CD14-positive monocyte (primary cell): ENCODE measurements around the gene COQ10B. TPM values are rescaled to one million over a fixed set of nuclear protein-coding genes. Genes with fewer than 3 reads are reported as not detected.

ENCODE experiments used
- DNase-seq, 3 donors: peaks; one replicate each; pipeline ENCODE4 v3.0.0-alpha.2; 2011 to 2022
- H2AFZ ChIP-seq: 2 replicates; pipeline ENCODE4 v1.6.0; 2012; ENCODE audit warnings: mild to moderate bottlenecking, low read depth, low read length, inconsistent platforms; ENCODE audit not compliant: insufficient read depth, poor library complexity, severe bottlenecking
- H3K27ac ChIP-seq, 2 donors: 1 replicate in 1 of 2; 2 replicates in 1 of 2; pipeline ENCODE4 v1.5.1; 2012 to 2013; ENCODE audit warnings: low read length in 2 of 2, control low read depth in 1 of 2, inconsistent platforms in 1 of 2, low read depth in 1 of 2, mild to moderate bottlenecking in 1 of 2
- H3K27me3 ChIP-seq, 2 donors: one replicate each; pipeline versions ENCODE4 v1.6.0 to v1.6.1; 2011 to 2013; ENCODE audit warnings: low read length in 2 of 2; ENCODE audit not compliant: control insufficient read depth in 2 of 2, insufficient read depth in 2 of 2
- H3K36me3 ChIP-seq, 2 donors: replicated peaks in 1 of 2; 1 replicate in 1 of 2; 2 replicates in 1 of 2; pipeline versions ENCODE4 v1.5.1 to v1.6.1; 2012 to 2013; ENCODE audit warnings: low read length in 2 of 2, control low read depth in 1 of 2, inconsistent platforms in 1 of 2, mild to moderate bottlenecking in 1 of 2; ENCODE audit not compliant: insufficient read depth in 2 of 2, control insufficient read depth in 1 of 2
- H3K4me1 ChIP-seq, 2 donors: 1 replicate in 1 of 2; 2 replicates in 1 of 2; pipeline versions ENCODE4 v1.5.1 to v1.6.1; 2012 to 2013; ENCODE audit warnings: low read length in 2 of 2, control low read depth in 1 of 2, inconsistent platforms in 1 of 2, mild to moderate bottlenecking in 1 of 2, moderate library complexity in 1 of 2; ENCODE audit not compliant: insufficient read depth in 2 of 2, control insufficient read depth in 1 of 2
- H3K4me2 ChIP-seq: replicated peaks from 2 replicates; pipeline ENCODE3; 2012; ENCODE audit warnings: low read length, moderate library complexity, mild to moderate bottlenecking; ENCODE audit not compliant: poor library complexity, severe bottlenecking; ENCODE audit errors: extremely low read depth
- H3K4me3 ChIP-seq, 3 experiments: fragments of 200-600 bp in 1 of 3; sonication (generic) in 1 of 3; replicated peaks in 1 of 3; 1 replicate in 2 of 3; 2 replicates in 1 of 3; pipeline ENCODE4 v1.5.1; 2011 to 2013; ENCODE audit warnings: low read length in 3 of 3, mild to moderate bottlenecking in 3 of 3, control low read depth in 2 of 3, low read depth in 2 of 3, inconsistent platforms in 1 of 3, moderate library complexity in 1 of 3
- H3K79me2 ChIP-seq: 2 replicates; pipeline ENCODE4 v1.6.0; 2012; ENCODE audit warnings: mild to moderate bottlenecking, control low read depth, inconsistent platforms, low read length, moderate library complexity; ENCODE audit not compliant: insufficient read depth
- H3K9ac ChIP-seq: 2 replicates; pipeline ENCODE4 v1.6.0; 2017; ENCODE audit warnings: low read length, mild to moderate bottlenecking; ENCODE audit not compliant: insufficient read depth, poor library complexity, severe bottlenecking
- H3K9me3 ChIP-seq, 2 donors: replicated peaks in 1 of 2; 1 replicate in 1 of 2; 2 replicates in 1 of 2; pipeline versions ENCODE4 v1.5.1 to v1.6.1; 2012 to 2013; ENCODE audit warnings: low read length in 2 of 2, control low read depth in 1 of 2; ENCODE audit not compliant: control insufficient read depth in 1 of 2, insufficient read depth in 1 of 2
- H4K20me1 ChIP-seq: 2 replicates; pipeline ENCODE4 v1.6.0; 2012; ENCODE audit warnings: mild to moderate bottlenecking, low read length, control low read depth, moderate library complexity; ENCODE audit not compliant: insufficient read depth
- H3K27ac Mint-ChIP-seq, 7 donors: one replicate each; pipeline ENCODE4 v1.8.0; 2020; ENCODE audit warnings: mild to moderate bottlenecking in 7 of 7, mixed read lengths in 7 of 7, moderate library complexity in 6 of 7, inconsistent platforms in 2 of 7
- H3K27me3 Mint-ChIP-seq, 3 donors: one replicate each; pipeline ENCODE4 v1.8.0; 2021 to 2022; ENCODE audit warnings: low read depth in 3 of 3, mild to moderate bottlenecking in 3 of 3, mixed read lengths in 3 of 3, moderate library complexity in 3 of 3, inconsistent platforms in 1 of 3
- H3K36me3 Mint-ChIP-seq, 2 donors: one replicate each; pipeline ENCODE4 v1.8.0; 2020; ENCODE audit warnings: mixed read lengths in 2 of 2, inconsistent platforms in 1 of 2, mild to moderate bottlenecking in 1 of 2
- H3K4me1 Mint-ChIP-seq: one replicate; pipeline ENCODE4 v1.8.0; 2020; ENCODE audit warnings: mild to moderate bottlenecking, mixed read lengths
- H3K4me3 Mint-ChIP-seq, 2 donors: one replicate each; pipeline ENCODE4 v1.8.0; 2020; ENCODE audit warnings: mild to moderate bottlenecking in 2 of 2, mixed read lengths in 2 of 2, moderate library complexity in 1 of 2
- H3K9me3 Mint-ChIP-seq, 7 donors: one replicate each; pipeline ENCODE4 v1.8.0; 2020 to 2022; ENCODE audit warnings: mixed read lengths in 7 of 7, mild to moderate bottlenecking in 6 of 7, moderate library complexity in 6 of 7, inconsistent platforms in 2 of 7
- CTCF ChIP-seq: fragments of 200-600 bp; IDR thresholded peaks from one replicate; pipeline ENCODE4 v1.8.0; 2022; ENCODE audit warnings: antibody characterized with exemption, mild to moderate bottlenecking
- WGBS: methylation state at CpG from one replicate; pipeline ENCODE4 v1.1.5; 2013; ENCODE audit warnings: missing lambda C conversion rate; ENCODE audit not compliant: insufficient coverage; 5-methylcytosine and 5-hydroxymethylcytosine counted together
- intact Hi-C, 2 donors: fragments of 100-400 bp; cut with micrococcal nuclease; formaldehyde crosslinking; loops; one replicate each; pipeline versions ENCODE4 v1.15.0 to v1.15.1; 2023
- polyA plus RNA-seq, 3 donors: library from polyadenylated mRNA; depleted of rRNA in 1 of 3; unstranded in 2 of 3; stranded (reverse) in 1 of 3; fragments of 300-500 nt in 2 of 3; fragments of >200 nt in 1 of 3; fragmentation: Illumina TruSeq in 2 of 3; gene quantifications; 1 replicate in 2 of 3; 2 replicates in 1 of 3; pipeline ENCODE4 v1.2.3, GENCODE V29; 2012 to 2021

The COQ10B gene
- polyA plus RNA-seq, 3 donors = 6.7 to 46.6 (median 38.3) TPM

- Histone ChIP-seq H2AFZ (no peak overlapping the region), H3K27ac (no peak overlapping the region), H3K4me3 (no peak overlapping the region), H4K20me1 (peaks cover 17% of the 10 kb centered on the region), H3K9me3 (no peaks in the 10 kb centered on the region), H3K79me2 (peaks cover 31% of the 10 kb centered on the region), H3K27me3 (no peaks in the 10 kb centered on the region), H3K36me3 (no peaks in the 10 kb centered on the region), H3K9ac (no peak overlapping the region), H3K4me2 (no peak overlapping the region), H3K4me1 (peaks cover 15 to 27% of the 10 kb centered on the region in 2 donors)
- 100% methylated on average over 3 of the region's 5 CpGs for WGBS
- Mint-ChIP-seq H3K36me3 (peaks cover 2 to 6% of the 10 kb centered on the region in 2 donors), H3K4me1 (peaks cover 22% of the 10 kb centered on the region), H3K27me3 (no peaks in the 10 kb centered on the region), H3K27ac (no peak overlapping the region), H3K4me3 (no peak overlapping the region), H3K9me3 (peaks cover 0 to 1% (median 0%) of the 10 kb centered on the region in 7 donors)
- intact Hi-C loops = loop anchor here in 1 of 2 donors (2.0 to 10.0 kb wide), 2 partner anchors 13 to 191 kb away; partner anchors contain the start of genes HSPE1 and MARS2
- no peak for TF ChIP-seq CTCF
- no peak for DNase-seq
Observed at GRCh38 chr2:197513915-197514314, 60.6 kb downstream of the COQ10B start.

GRCh38 chr2:197514754-197515153 lies 61.4 kb downstream of the COQ10B start:
- H3K4me3 Mint-ChIP-seq = peak overlapping the region; percentile 88 to 96
- peak overlapping the region; percentile 92 to 98 (median 96) for H3K27ac Mint-ChIP-seq
- peaks cover 0 to 2% of the 10 kb centered on the region in 2 donors for H3K36me3 ChIP-seq
- peak in 2 of 3 donors; percentile 21 to 32 for DNase-seq
- H3K4me1 ChIP-seq = peaks cover 15 to 27% of the 10 kb centered on the region in 2 donors
- H3K27me3 ChIP-seq = no peaks in the 10 kb centered on the region
- peak overlapping the region; percentile 92 for H3K9ac ChIP-seq
- intact Hi-C loops = loop anchor here in 1 of 2 donors (2.0 to 10.0 kb wide), 3 partner anchors 14 to 190 kb away; partner anchors contain the start of genes HSPE1 and MARS2
- H3K4me3 ChIP-seq = peak overlapping the region; percentile 78 to 88 (median 87)
- peaks cover 40% of the 10 kb centered on the region for H3K79me2 ChIP-seq
- H3K9me3 ChIP-seq = no peaks in the 10 kb centered on the region
- no peak for TF ChIP-seq CTCF
- WGBS = 72% methylated on average over 2 of the region's 3 CpGs
- peak overlapping the region in 1 of 2 donors; percentile 95 for H3K27ac ChIP-seq
- H3K4me2 ChIP-seq = peak overlapping the region; percentile 91
- H2AFZ ChIP-seq = peak overlapping the region; percentile 94
- H3K36me3 Mint-ChIP-seq = peaks cover 2 to 10% of the 10 kb centered on the region in 2 donors
- H3K27me3 Mint-ChIP-seq = no peaks in the 10 kb centered on the region
- peaks cover 0 to 1% (median 0%) of the 10 kb centered on the region in 7 donors for H3K9me3 Mint-ChIP-seq
- H3K4me1 Mint-ChIP-seq = peaks cover 22% of the 10 kb centered on the region
- peaks cover 25% of the 10 kb centered on the region for H4K20me1 ChIP-seq
